MG63 (cell line): ENCODE data around the gene TDRD3. TPM values are rescaled to one million over a fixed set of nuclear protein-coding genes. Genes with fewer than 3 reads are reported as not detected.
A peak's percentile ranks its signal among the peaks of the same experiment; 100 is the strongest.

Experiments
- DNase-seq: peaks from one replicate; pipeline ENCODE4 v3.0.0-alpha.2; 2020
- H3K27me3 ChIP-seq: fragments of 250-450 bp; sonication (Bioruptor Pico); 2 replicates; pipeline ENCODE4 v1.5.1; 2020; ENCODE audit warnings: mild to moderate bottlenecking, moderate library complexity
- H3K36me3 ChIP-seq: fragments of 250-450 bp; sonication (Bioruptor Pico); 2 replicates; pipeline ENCODE4 v1.5.1; 2020; ENCODE audit warnings: mild to moderate bottlenecking, moderate library complexity
- H3K4me3 ChIP-seq: fragments of 250-450 bp; sonication (Bioruptor Pico); 2 replicates; pipeline ENCODE4 v1.5.1; 2020; ENCODE audit warnings: mild to moderate bottlenecking, moderate library complexity
- H3K9me3 ChIP-seq: fragments of 250-450 bp; sonication (Bioruptor Pico); 2 replicates; pipeline ENCODE4 v1.5.1; 2020; ENCODE audit warnings: mild to moderate bottlenecking, moderate library complexity
- total RNA-seq: library from RNA; depleted of rRNA; stranded (reverse); fragments of >200 nt; shearing (Covaris generic); gene quantifications from 2 replicates; pipeline ENCODE4 v1.2.3, GENCODE V29; 2014; ENCODE audit warnings: low replicate concordance

The TDRD3 gene
- total RNA-seq, 1 experiment from 2014 or later, result 4.6 TPM

DNA sequence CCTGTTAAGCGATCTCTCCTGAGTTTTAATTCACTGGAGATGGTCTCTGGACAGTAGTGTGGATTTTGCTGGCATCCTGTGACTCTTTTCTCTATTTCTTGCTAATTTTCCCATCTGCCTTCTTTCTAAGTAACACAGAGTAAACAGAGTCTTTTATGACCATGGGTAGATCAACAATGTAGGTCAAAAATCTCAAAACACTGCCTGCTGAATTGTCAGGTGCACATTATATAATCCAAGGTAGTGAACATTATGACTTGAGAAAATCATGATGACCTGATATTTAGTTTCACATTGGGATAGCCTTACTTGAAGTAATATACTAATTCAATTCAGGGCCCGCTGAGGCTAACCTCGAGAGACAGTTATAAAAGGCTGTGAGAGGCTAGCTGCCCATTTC is 180.7 kb downstream of the TDRD3 start:
- H3K36me3 ChIP-seq, result no peaks in the 10 kb centered on the region
- no peak for DNase-seq

DNA sequence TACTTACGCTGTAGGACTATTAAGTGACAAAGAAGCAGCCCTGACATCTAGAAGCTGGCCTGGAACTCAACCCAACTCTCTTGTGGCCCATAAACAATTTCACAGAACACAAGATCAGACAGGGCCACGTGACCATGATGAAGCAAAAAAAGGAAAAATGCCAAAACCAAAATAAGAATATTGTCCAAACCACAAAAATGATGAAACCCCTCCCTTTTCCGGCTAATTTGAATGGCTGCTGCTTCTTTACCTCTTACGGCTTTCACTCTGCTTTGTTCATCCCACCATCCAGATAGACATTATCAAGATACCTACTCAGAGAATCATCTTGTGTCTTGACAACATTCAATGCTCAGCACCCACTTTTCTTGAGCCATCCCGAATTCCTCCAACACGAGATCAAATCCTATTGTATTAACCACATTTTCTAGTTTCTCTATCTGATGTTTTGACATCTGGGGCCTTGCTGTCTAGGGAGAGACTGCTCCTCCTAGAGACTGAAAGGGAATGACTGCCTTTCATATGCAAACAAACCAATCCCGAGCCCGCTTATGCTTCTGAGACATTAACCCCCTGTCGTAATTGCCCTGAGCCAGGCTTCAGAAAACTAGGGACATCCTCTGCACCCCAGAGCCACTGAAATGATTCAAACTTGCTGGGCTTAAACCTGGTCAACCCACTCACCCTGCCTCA is 186.3 kb downstream of the TDRD3 start:
- DNase-seq, result no peak
- H3K4me3 ChIP-seq, result no peak overlapping the region

More for the DNA sequence above, 180.7 kb downstream of the TDRD3 start:
- H3K4me3 ChIP-seq, result no peak overlapping the region
- H3K27me3 ChIP-seq, result no peaks in the 10 kb centered on the region
- no peaks in the 10 kb centered on the region for H3K9me3 ChIP-seq

DNA sequence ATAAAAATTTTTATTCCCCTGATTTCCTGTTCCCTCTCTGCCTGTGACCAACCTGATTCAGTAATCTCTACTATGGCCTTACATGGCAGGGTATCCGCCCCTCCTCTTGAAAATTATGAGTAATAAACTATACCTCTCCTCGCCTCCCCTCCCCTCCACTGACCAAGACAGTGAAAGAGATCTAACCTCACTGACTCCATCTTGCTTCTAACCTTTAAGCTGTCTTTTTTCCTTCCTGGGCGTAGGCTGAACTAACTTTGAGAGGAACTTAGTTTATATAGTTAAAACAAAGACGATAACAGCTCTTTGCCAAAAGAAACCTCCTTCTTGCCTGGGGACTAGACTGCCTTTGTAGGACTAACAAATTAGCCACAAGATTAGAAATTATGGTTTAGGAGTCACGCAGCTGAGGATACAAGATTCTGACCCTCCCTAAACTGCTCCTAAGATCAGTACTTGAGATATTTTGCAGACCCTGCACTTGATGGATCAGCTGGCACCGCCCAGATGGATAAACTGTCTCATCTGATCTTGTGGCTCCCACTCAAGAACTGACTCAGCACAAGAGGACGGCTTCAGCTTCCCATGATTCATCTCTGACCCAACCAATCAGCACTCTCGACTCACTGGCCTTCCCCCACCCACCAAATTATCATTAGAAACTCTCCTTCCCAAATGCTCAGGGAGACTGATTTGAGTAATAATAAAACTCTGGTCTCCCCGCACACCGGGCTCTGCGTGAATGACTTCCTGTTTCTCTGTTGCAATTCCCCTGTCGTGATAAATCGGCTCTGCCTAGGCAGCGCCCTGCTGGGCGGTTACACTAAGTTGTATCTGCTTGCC is 187.1 kb downstream of the TDRD3 start:
- DNase-seq, result peak; percentile 25
- H3K9me3 ChIP-seq, result no peaks in the 10 kb centered on the region
- H3K27me3 ChIP-seq, result no peaks in the 10 kb centered on the region
- no peak overlapping the region for H3K4me3 ChIP-seq
- no peaks in the 10 kb centered on the region for H3K36me3 ChIP-seq

More for the DNA sequence above, 186.3 kb downstream of the TDRD3 start:
- H3K36me3 ChIP-seq, result no peaks in the 10 kb centered on the region
- no peaks in the 10 kb centered on the region for H3K27me3 ChIP-seq
- H3K9me3 ChIP-seq, result no peaks in the 10 kb centered on the region

DNA sequence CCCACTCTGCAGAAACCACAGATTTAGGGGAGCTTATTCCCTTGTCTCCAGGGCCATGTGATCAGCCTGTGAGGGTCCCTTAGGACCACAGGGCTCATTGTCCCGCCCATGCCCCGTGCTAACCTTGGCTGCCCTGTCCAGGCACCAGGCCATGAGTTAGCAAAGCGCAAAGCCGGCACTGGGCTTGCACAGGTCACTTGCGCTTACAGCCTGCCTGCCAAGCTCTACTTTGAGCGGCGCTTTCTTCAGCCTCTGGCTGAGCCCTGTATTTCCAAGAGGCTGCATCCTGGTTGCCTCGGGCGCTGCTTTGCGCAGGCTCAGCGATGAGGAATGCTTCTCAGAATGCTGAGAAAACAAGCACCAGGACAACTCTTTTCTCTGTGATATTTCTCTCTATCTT is 188.0 kb downstream of the TDRD3 start:
- Histone ChIP-seq H3K27me3 (no peaks in the 10 kb centered on the region), H3K36me3 (no peaks in the 10 kb centered on the region), H3K9me3 (no peaks in the 10 kb centered on the region), H3K4me3 (no peak overlapping the region)
- DNase-seq, result no peak

DNA sequence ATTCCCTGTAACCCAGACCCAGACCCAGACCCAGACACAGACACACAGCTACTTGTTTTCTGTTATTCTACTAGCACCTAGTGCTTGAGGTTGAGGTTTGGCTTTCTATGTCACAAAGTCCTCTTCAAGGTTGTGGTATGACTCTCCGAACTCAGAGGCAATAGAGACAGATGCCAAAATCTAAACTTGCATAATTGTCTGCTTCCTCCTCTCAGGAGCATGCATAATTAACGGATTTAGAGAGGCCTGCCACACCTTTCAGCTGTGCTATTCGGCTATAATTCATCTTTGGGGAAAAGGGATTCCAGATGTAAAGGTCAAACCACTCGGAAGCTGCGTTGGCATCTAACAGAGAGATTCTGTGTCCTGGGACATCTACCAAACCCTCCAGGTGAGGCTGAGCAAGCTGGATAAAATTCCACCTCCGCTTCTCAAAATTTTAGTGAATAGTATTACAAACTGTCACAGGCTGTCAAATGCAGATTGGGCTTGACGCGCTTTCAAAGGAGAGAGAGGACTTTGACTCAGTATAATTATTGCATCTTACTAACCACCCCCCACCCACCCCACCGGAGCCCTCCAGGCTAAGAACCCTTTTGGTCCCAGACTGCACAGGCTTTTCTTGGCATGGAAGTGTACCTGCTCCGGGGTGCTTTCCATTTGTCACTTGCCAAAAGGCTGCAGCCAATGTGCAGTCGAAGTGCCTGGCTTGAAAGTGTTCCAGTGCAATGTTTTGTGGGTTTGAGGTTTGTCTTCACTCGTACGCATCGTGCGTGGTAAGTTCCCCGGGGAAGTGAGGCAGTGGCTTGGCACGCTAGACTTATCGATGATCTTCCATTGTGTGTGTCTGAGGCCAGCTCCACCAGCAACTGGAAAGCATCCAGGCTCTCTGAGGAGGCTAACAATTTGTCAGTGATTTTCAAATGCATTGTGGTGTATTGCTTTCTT is 194.1 kb downstream of the TDRD3 start:
- Histone ChIP-seq H3K4me3 (no peak overlapping the region), H3K27me3 (no peaks in the 10 kb centered on the region; the same call in 1 of the 2 replicates), H3K36me3 (no peaks in the 10 kb centered on the region), H3K9me3 (no peaks in the 10 kb centered on the region)
- peak; percentile 55 for DNase-seq

DNA sequence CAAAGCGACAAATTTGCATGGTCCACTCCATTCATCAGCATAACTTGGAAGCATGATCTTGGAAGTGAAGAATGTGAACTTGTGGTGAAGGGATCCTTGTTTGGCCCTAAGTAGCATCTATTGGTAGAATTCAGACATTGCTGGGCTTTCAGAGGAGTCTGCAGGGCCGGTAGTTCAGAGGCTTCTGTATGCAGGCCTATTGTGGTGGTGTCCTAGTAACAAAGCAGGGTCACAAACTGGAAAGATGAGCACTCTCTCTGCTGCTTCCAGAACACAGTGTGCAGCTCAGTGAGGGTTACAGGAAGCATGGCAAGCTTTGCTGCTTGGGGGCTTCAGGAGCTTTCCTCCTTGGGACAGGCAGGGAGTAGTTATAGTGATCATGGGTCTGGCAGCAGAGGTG is 206.0 kb downstream of the TDRD3 start:
- no peak for DNase-seq
- Histone ChIP-seq H3K27me3 (no peaks in the 10 kb centered on the region), H3K9me3 (no peaks in the 10 kb centered on the region), H3K4me3 (no peak overlapping the region), H3K36me3 (no peaks in the 10 kb centered on the region)

DNA sequence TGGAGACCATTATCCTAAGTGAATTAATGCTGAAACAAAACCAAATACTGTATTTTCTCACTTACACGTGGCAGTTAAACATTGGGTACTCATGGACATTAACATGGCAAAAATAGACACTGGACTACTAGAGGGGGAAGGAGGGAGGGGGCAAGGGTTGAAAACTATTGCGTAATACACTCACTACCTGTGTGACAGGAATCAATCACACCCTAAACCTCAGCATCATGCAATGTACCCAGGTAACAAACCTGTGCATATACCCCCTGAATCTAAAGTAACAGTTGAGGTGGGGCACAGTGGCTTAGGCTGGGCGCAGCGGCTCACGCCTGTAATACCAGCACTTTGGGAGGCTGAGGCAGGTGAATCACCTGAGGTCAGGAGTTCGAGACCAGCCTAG is 207.0 kb downstream of the TDRD3 start:
- Histone ChIP-seq H3K4me3 (no peak overlapping the region), H3K27me3 (no peaks in the 10 kb centered on the region), H3K9me3 (no peaks in the 10 kb centered on the region), H3K36me3 (no peaks in the 10 kb centered on the region)
- no peak for DNase-seq

DNA sequence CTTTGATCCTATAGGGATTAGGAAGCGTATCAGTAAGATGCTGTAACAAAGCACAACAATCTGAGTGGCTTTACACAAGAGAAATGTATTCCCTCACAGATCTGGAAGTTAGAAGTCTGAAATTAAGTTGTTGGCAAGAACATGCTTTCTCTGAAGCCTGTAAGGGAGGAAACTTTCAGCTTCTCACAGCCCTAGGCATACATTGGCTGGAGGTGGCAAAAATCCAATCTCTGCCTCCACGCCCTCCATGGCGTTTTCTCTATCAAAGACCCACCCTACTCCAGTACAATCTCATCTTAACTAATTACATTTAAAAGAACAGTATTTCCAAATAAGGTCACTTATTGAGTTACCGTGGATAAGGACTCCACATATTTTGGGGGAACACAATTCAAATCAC is 211.9 kb downstream of the TDRD3 start:
- H3K27me3 ChIP-seq, result no peaks in the 10 kb centered on the region
- no peaks in the 10 kb centered on the region for H3K36me3 ChIP-seq
- no peak overlapping the region for H3K4me3 ChIP-seq
- DNase-seq, result no peak
- no peaks in the 10 kb centered on the region for H3K9me3 ChIP-seq

DNA sequence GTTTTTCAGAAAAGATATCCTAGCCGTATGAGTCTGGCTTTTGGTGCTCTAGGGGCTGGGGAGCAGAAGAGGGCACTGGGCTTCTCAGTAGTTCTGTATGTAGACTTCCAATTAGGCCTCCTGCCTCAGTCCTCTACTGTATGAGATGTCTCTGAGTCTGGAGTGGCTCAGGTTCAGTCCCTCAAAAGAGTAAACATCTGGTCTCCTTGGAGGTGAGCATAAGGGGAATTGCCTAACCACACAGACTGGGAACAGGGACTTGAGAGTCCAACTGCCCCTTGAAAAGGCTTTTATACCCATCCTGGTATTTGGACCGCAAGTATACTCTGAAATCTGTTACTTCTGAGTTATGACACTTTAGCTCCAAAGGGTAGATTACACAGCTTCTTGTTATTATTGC is 214.5 kb downstream of the TDRD3 start:
- no peaks in the 10 kb centered on the region for H3K36me3 ChIP-seq
- H3K9me3 ChIP-seq, result no peaks in the 10 kb centered on the region
- no peak overlapping the region for H3K4me3 ChIP-seq
- H3K27me3 ChIP-seq, result no peaks in the 10 kb centered on the region
- no peak for DNase-seq

DNA sequence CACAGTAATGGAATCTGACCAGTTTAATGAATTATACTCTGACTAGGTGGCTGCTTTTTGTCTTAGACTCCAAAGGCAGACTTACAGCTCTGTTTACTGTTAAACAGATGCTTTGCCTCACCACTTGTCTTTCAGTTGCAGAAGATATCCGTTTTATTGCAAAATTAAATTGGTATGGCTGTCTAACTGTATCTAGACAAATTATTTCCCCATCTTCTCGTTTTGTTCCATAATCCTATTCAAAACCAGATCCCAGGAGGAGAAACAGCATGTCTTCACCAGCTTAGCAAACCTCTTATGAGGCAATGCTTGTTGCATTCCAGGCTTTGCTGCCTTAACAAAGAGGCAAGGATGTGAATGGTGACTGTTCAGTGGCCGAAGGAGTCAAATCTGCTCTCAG is 215.6 kb downstream of the TDRD3 start:
- no peaks in the 10 kb centered on the region for H3K36me3 ChIP-seq
- H3K9me3 ChIP-seq, result no peaks in the 10 kb centered on the region
- no peak overlapping the region for H3K4me3 ChIP-seq
- DNase-seq, result no peak
- H3K27me3 ChIP-seq, result no peaks in the 10 kb centered on the region

DNA sequence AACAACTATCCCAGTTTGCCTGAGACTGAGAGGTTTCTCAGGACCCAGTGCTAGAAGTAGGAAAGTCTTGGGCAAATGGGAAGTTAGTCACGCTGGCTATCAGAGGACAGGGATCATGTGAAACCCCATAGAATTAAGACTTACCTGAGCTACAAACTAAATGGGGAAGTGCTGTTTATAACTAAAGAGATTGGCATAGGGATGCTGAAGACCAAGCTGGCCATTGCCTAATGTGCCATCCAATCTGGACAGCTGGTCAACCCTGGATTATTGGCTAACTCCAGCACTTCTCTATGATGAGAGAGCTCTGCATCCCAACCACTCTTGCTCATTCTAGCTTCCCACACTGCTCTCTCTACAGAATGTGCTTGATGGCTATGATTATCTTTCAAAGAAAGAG is 216.1 kb downstream of the TDRD3 start:
- Histone ChIP-seq H3K36me3 (no peaks in the 10 kb centered on the region), H3K4me3 (no peak overlapping the region), H3K27me3 (no peaks in the 10 kb centered on the region), H3K9me3 (no peaks in the 10 kb centered on the region)
- no peak for DNase-seq

DNA sequence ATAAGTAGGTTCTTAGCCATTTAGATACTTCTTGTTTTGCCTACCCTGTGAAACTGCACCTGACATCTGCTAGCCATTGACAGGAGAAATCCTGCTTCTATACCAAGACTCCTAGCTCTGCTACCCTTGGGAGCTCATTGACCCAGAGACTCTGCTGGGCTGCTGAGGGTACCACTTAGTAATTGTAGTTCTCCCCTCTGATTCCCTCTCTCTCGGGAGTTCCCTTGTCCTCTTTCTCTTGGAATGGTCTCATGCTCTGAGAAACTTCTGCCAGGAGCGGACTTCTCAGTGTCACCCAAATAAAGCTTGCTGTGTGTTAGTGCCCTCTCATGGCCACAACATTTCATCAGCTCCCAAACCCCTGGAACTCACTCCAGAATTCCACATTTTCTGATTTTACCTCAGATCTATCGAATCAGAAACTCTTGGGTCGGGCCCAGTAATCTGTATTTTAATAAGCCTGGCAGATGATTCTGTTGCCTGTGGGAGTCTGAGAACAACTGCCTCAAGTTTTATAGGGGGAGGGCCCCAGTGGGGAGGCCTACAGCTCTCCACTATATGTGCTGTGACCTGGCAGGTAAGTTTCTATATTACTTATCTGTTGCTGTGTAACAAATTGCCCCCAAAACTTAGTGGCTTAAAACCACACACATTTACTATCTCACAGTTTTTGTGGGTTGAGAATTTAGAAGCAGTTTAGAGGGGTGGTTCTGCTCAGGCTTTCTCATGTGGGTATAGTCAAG is 221.1 kb downstream of the TDRD3 start:
- no peaks in the 10 kb centered on the region for H3K27me3 ChIP-seq
- no peak for DNase-seq
- H3K36me3 ChIP-seq, result no peaks in the 10 kb centered on the region
- no peak overlapping the region for H3K4me3 ChIP-seq
- no peaks in the 10 kb centered on the region for H3K9me3 ChIP-seq

DNA sequence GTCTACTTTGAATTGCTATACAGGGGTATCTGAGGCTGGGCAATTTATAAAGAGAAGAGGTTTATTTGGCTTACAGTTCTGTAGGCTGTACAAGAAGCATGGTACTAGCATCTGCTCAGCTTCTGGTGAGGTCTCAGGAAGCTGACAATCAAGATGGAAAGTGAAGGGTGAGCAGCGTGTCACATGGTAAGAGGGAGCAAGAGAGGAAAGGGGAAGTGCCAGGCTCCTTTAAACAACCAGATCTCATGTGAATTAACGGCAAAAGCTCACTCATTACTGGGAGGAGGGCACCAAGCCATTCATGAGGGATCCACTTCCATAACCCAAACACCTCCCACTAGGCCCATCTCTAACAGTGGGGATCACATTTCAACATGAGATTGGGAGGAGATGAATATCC is 222.4 kb downstream of the TDRD3 start:
- Histone ChIP-seq H3K9me3 (no peaks in the 10 kb centered on the region), H3K27me3 (no peaks in the 10 kb centered on the region), H3K36me3 (no peaks in the 10 kb centered on the region), H3K4me3 (no peak overlapping the region)
- DNase-seq, result no peak

DNA sequence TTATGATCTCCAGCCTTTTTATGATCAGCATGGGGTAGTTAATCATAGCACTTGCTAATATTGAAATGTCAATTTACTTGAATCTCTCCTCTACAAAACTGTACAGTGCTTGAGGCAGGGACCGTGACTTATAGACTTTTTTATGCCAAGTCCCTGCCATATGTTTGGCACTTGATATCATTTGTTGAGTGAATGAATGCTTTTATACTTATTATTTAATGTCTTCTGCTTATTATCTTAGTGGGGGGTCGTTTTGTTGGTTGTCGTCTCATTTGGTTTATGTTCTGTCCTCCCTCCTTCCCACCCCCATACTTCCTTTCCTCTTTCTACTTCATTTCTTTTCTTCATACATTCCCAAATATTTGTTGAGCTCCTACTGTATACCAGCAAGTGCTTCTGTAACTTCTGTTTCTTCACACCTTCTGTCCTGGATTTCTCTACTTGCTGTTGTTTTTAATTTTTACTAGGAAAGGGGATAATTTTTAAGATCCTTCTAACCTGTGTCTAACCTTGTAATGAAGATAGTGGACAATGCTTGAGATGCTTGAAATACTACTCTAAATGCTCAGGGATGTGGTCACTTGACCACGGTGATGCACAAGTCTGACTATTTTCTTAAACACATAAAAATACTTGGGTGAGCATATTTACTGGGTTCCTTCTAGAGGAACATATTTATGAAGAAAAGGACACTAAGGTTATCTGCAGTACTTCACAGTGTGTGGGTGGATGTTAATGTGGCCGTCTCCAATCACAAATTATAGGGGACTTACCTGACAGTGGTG is 223.8 kb downstream of the TDRD3 start:
- no peaks in the 10 kb centered on the region for H3K36me3 ChIP-seq
- H3K27me3 ChIP-seq, result no peaks in the 10 kb centered on the region
- no peaks in the 10 kb centered on the region for H3K9me3 ChIP-seq
- DNase-seq, result no peak
- no peak overlapping the region for H3K4me3 ChIP-seq

DNA sequence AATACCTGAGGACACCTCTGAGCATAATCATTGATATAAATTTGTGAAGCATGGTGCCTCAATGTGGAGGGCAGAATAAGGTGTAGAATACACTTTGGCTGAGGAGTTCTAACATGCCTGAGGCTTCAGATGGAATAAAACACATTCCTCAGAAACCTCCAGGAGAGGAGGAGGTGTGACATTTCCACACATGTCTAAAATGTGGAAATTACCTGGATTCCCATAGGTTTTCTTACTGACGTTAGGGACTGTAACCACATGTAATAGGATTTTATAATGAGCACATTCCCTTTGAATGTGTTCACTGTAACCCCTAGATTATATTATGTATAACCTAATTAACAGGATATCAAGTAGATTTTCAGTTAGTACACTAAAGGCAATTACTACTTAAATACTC is 226.1 kb downstream of the TDRD3 start:
- H3K36me3 ChIP-seq, result no peaks in the 10 kb centered on the region
- no peak overlapping the region for H3K4me3 ChIP-seq
- H3K27me3 ChIP-seq, result no peaks in the 10 kb centered on the region
- no peaks in the 10 kb centered on the region for H3K9me3 ChIP-seq
- DNase-seq, result no peak
